ENCODE data around the gene TSPAN16. TPM values are rescaled to one million over a fixed set of nuclear protein-coding genes. Genes with fewer than 3 reads are reported as not detected.
"Not testable (repeated sequence)": the region's sequence is repeated elsewhere in the genome, so short reads cannot be mapped to it uniquely, and the experiment has no call there.

The TSPAN16 gene
- total RNA-seq, 1 donor from 2014 or later: not detected

- Mint-ChIP-seq H3K27me3 (ENCODE audit: low read depth) (no peaks in the 10 kb centered on the region), H3K9me3 (no peaks in the 10 kb centered on the region), H3K4me3 (no peak overlapping the region), H3K27ac (ENCODE audit: unreplicated experiment) (no peak overlapping the region), H3K4me1 (peaks cover 9% of the 10 kb centered on the region), H3K36me3 (ENCODE audit: low read depth) (peaks cover 9% of the 10 kb centered on the region)
- TF ChIP-seq CTCF (conservative IDR thresholded peaks at IDR 0.05): no peak
- no peak for DNase-seq (ENCODE audit: low read depth, low spot score)
Measured at GRCh38 chr19:11337080-11337479, 41.1 kb downstream of the TSPAN16 start.

GRCh38 chr19:11338121-11338520 is 42.2 kb downstream of the TSPAN16 start:
- Mint-ChIP-seq H3K4me3 (no peak overlapping the region), H3K27me3 (ENCODE audit: low read depth) (no peaks in the 10 kb centered on the region), H3K4me1 (peaks cover 9% of the 10 kb centered on the region), H3K9me3 (no peaks in the 10 kb centered on the region), H3K36me3 (ENCODE audit: low read depth) (peaks cover 9% of the 10 kb centered on the region), H3K27ac (ENCODE audit: unreplicated experiment) (no peak overlapping the region)
- no peak for DNase-seq (ENCODE audit: low read depth, low spot score)
- TF ChIP-seq CTCF (conservative IDR thresholded peaks at IDR 0.05): no peak

GRCh38 chr19:11338569-11339253 is 42.8 kb downstream of the TSPAN16 start:
- H3K27me3 Mint-ChIP-seq (ENCODE audit: low read depth): no peaks in the 10 kb centered on the region
- H3K4me3 Mint-ChIP-seq: peak overlapping the region; percentile 75
- TF ChIP-seq CTCF (conservative IDR thresholded peaks at IDR 0.05): no peak
- peaks cover 9% of the 10 kb centered on the region for H3K4me1 Mint-ChIP-seq
- H3K9me3 Mint-ChIP-seq: no peaks in the 10 kb centered on the region
- no peak for DNase-seq (ENCODE audit: low read depth, low spot score)
- no peak overlapping the region for H3K27ac Mint-ChIP-seq (ENCODE audit: unreplicated experiment)
- H3K36me3 Mint-ChIP-seq (ENCODE audit: low read depth): peaks cover 9% of the 10 kb centered on the region

- Mint-ChIP-seq H3K4me3 (peak within 1 kb of the TSS; percentile 87), H3K4me1 (peaks cover 11% of the 10 kb centered on the region), H3K36me3 (ENCODE audit: low read depth) (peaks cover 7% of the 10 kb centered on the region), H3K27me3 (ENCODE audit: low read depth) (no peaks in the 10 kb centered on the region), H3K27ac (ENCODE audit: unreplicated experiment) (no peak within 1 kb of the TSS), H3K9me3 (no peaks in the 10 kb centered on the region)
- peak; percentile 97 for DNase-seq (ENCODE audit: low read depth, low spot score)
- TF ChIP-seq CTCF (conservative IDR thresholded peaks at IDR 0.05): no peak
Measured at GRCh38 chr19:11339254-11340098, 43.5 kb downstream of the TSPAN16 start, which contains the start of gene RAB3D. Gene RAB3D (minus strand): TSS chr19:11339657. CDS start chr19:11337399, 2,258 bp downstream.

GRCh38 chr19:11340099-11340467 is 44.1 kb downstream of the TSPAN16 start:
- H3K27ac Mint-ChIP-seq (ENCODE audit: unreplicated experiment); H3K27me3 Mint-ChIP-seq (ENCODE audit: low read depth); H3K9me3 Mint-ChIP-seq; DNase-seq (ENCODE audit: low read depth, low spot score); H3K36me3 Mint-ChIP-seq (ENCODE audit: low read depth): not testable (repeated sequence)
- H3K4me3 Mint-ChIP-seq: peak overlapping the region; percentile 87
- H3K4me1 Mint-ChIP-seq: peaks cover 12% of the 10 kb centered on the region

- TF ChIP-seq CTCF (conservative IDR thresholded peaks at IDR 0.05): no peak
- Mint-ChIP-seq H3K4me3 (peak overlapping the region; percentile 74), H3K27ac (ENCODE audit: unreplicated experiment) (no peak overlapping the region), H3K9me3 (no peaks in the 10 kb centered on the region), H3K36me3 (ENCODE audit: low read depth) (no peaks in the 10 kb centered on the region), H3K4me1 (peaks cover 33% of the 10 kb centered on the region), H3K27me3 (ENCODE audit: low read depth) (no peaks in the 10 kb centered on the region)
- no peak for DNase-seq (ENCODE audit: low read depth, low spot score)
Measured at GRCh38 chr19:11342429-11342828, 46.5 kb downstream of the TSPAN16 start.
